GM19468 (cell line): ENCODE results near the gene ITPA.

Experiments
- ATAC-seq: cut with Tn5 transposase; IDR thresholded peaks from one replicate; pipeline ENCODE4 v1.9.1; 2021; ENCODE audit warnings: mild to moderate bottlenecking, moderate library complexity, moderate number of reproducible peaks; ENCODE audit not compliant: unreplicated experiment; ENCODE audit errors: extremely low read depth

ITPA gene

GRCh38 chr20:3209257-3209945, at the start of gene ITPA:
Gene ITPA (plus strand): TSS chr20:3209498. CDS start chr20:3209552, 54 bp downstream.
- ATAC-seq, result no peak

GRCh38 chr20:3160418-3160817, 48.9 kb upstream of the ITPA start:
- no peak for ATAC-seq

GRCh38 chr20:3161316-3162079, 47.8 kb upstream of the ITPA start:
- ATAC-seq, result no peak

- ATAC-seq, result no peak
Observed at GRCh38 chr20:3162080-3162611, 47.2 kb upstream of the ITPA start.

- no peak for ATAC-seq
Observed at GRCh38 chr20:3163099-3164042, 45.9 kb upstream of the ITPA start.

- no peak for ATAC-seq
Observed at GRCh38 chr20:3164043-3164762, 45.1 kb upstream of the ITPA start.

GRCh38 chr20:3164763-3165410, 44.4 kb upstream of the ITPA start:
- no peak for ATAC-seq

GRCh38 chr20:3165473-3166337, 43.6 kb upstream of the ITPA start:
- ATAC-seq, result no peak

- ATAC-seq, result no peak
Observed at GRCh38 chr20:3166338-3166912, 42.9 kb upstream of the ITPA start.

GRCh38 chr20:3166913-3167342, 42.4 kb upstream of the ITPA start:
- no peak for ATAC-seq

- ATAC-seq, result no peak
Observed at GRCh38 chr20:3167738-3168078, 41.6 kb upstream of the ITPA start.

GRCh38 chr20:3168079-3168828, 41.0 kb upstream of the ITPA start:
- ATAC-seq, result no peak

- ATAC-seq, result no peak
Observed at GRCh38 chr20:3168829-3169590, 40.3 kb upstream of the ITPA start.

- ATAC-seq, result no peak
Observed at GRCh38 chr20:3171391-3172125, 37.7 kb upstream of the ITPA start.

GRCh38 chr20:3172126-3172932, 37.0 kb upstream of the ITPA start:
- no peak for ATAC-seq
